ENCODE measurements around the gene RRP12. TPM values are rescaled to one million over a fixed set of nuclear protein-coding genes. Genes with fewer than 3 reads are reported as not detected.
A peak's percentile ranks its signal among the peaks of the same experiment; 100 is the strongest.

Gene RRP12
- total and polyA plus RNA-seq, 4 experiments from 2014 or later: 6.3 to 20.0 (median 12.9) TPM

GRCh38 chr10:97373456-97373855 lies 27.7 kb downstream of the RRP12 start:
- Mint-ChIP-seq H3K9me3 (no peaks in the 10 kb centered on the region), H3K4me3 (no peak overlapping the region), H3K4me1 (no peaks in the 10 kb centered on the region), H3K27me3 (no peaks in the 10 kb centered on the region), H3K36me3 (peaks cover 37 to 57% of the 10 kb centered on the region in 2 donors), H3K27ac (no peak overlapping the region)
- H3K9me3 ChIP-seq (ENCODE audit: control insufficient read depth in 1 of 2, low read length in 2 of 2): no peaks in the 10 kb centered on the region
- H3K4me3 ChIP-seq (ENCODE audit: low read length in 2 of 2): no peak overlapping the region
- POLR2A ChIA-PET (ENCODE audit: partially characterized antibody): no interaction called here
- intact Hi-C loops (cut with micrococcal nuclease): no loop called here
- peaks cover 6% of the 10 kb centered on the region for H3K36me3 ChIP-seq (ENCODE audit: insufficient read depth, low read length)
- no peak for DNase-seq
- no peaks in the 10 kb centered on the region for H3K27me3 ChIP-seq (ENCODE audit: insufficient read depth, low read length)
- no peaks in the 10 kb centered on the region for H3K4me1 ChIP-seq (ENCODE audit: insufficient read depth, low read length)
- H3K27ac ChIP-seq (ENCODE audit: low read depth, low read length): no peak overlapping the region
- CTCF ChIA-PET (ENCODE audit: partially characterized antibody): interaction anchor here (2.3 kb wide), 1 partner anchor 95 kb away, joined by 8 read pairs; no protein-coding TSS in a partner anchor

DNA sequence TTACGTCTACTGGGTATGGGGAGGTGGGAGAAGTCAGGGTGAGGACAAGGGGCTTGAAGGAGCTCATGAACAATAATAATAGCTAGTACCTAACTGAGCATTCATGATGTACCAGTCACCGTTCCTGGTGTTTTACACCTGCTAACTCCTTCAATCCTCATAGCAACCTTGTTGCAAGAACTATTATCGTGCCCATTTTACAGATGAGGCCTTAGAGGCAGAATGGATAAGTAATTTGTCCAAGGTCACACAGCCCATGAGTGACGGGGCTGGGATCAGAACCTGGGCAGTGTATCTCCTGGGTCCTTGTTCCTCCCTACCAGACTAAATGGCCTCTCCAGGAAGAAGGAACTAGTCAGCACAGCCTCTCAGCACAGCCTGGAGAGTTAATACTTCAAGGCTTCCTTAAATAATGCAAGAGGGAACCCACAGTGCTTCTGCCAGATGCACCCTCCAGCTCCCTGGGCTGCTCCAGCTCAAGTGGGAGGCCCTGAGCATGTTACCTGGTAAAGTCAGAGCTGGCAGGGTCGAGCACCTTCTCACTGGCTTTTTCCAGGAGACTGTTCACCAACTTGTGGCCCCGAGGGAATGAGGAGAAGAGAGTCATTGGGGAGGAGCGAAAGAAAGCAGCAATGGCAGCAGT lies 28.8 kb downstream of the RRP12 start:
- Mint-ChIP-seq H3K9me3 (no peaks in the 10 kb centered on the region), H3K36me3 (peaks cover 35 to 52% of the 10 kb centered on the region in 2 donors), H3K4me3 (no peak overlapping the region), H3K4me1 (no peaks in the 10 kb centered on the region), H3K27me3 (no peaks in the 10 kb centered on the region), H3K27ac (peak overlapping the region in 1 of 7 donors; percentile 19)
- CTCF ChIA-PET (ENCODE audit: partially characterized antibody): interaction anchor here (1.4 to 2.3 kb wide), 2 partner anchors 17 to 94 kb away, joined by 3 to 8 read pairs; no protein-coding TSS in a partner anchor
- H3K27ac ChIP-seq (ENCODE audit: low read depth, low read length): no peak overlapping the region
- H3K27me3 ChIP-seq (ENCODE audit: insufficient read depth, low read length): no peaks in the 10 kb centered on the region
- H3K4me3 ChIP-seq (ENCODE audit: low read length in 2 of 2): no peak overlapping the region
- DNase-seq: no peak
- POLR2A ChIA-PET (ENCODE audit: partially characterized antibody): no interaction called here
- peaks cover 6% of the 10 kb centered on the region for H3K36me3 ChIP-seq (ENCODE audit: insufficient read depth, low read length)
- H3K9me3 ChIP-seq (ENCODE audit: control insufficient read depth in 1 of 2, low read length in 2 of 2): no peaks in the 10 kb centered on the region
- intact Hi-C loops (cut with micrococcal nuclease): no loop called here
- no peaks in the 10 kb centered on the region for H3K4me1 ChIP-seq (ENCODE audit: insufficient read depth, low read length)

GRCh38 chr10:97371696-97372095 lies 29.4 kb downstream of the RRP12 start:
- intact Hi-C loops (cut with micrococcal nuclease): no loop called here
- no peaks in the 10 kb centered on the region for H3K4me1 Mint-ChIP-seq
- H3K4me3 Mint-ChIP-seq: no peak overlapping the region
- H3K9me3 ChIP-seq (ENCODE audit: control insufficient read depth in 1 of 2, low read length in 2 of 2): no peaks in the 10 kb centered on the region
- POLR2A ChIA-PET (ENCODE audit: partially characterized antibody): no interaction called here
- peaks cover 38 to 57% of the 10 kb centered on the region in 2 donors for H3K36me3 Mint-ChIP-seq
- no peaks in the 10 kb centered on the region for H3K9me3 Mint-ChIP-seq
- peaks cover 6% of the 10 kb centered on the region for H3K36me3 ChIP-seq (ENCODE audit: insufficient read depth, low read length)
- no peaks in the 10 kb centered on the region for H3K4me1 ChIP-seq (ENCODE audit: insufficient read depth, low read length)
- H3K27ac ChIP-seq (ENCODE audit: low read depth, low read length): no peak overlapping the region
- H3K27ac Mint-ChIP-seq: peak overlapping the region in 1 of 7 donors; percentile 84
- no peaks in the 10 kb centered on the region for H3K27me3 Mint-ChIP-seq
- CTCF ChIA-PET (ENCODE audit: partially characterized antibody): interaction anchor here (1.4 to 2.3 kb wide), 2 partner anchors 16 to 93 kb away, joined by 3 to 8 read pairs; no protein-coding TSS in a partner anchor
- H3K27me3 ChIP-seq (ENCODE audit: insufficient read depth, low read length): no peaks in the 10 kb centered on the region
- H3K4me3 ChIP-seq (ENCODE audit: low read length in 2 of 2): no peak overlapping the region
- no peak for DNase-seq

DNA sequence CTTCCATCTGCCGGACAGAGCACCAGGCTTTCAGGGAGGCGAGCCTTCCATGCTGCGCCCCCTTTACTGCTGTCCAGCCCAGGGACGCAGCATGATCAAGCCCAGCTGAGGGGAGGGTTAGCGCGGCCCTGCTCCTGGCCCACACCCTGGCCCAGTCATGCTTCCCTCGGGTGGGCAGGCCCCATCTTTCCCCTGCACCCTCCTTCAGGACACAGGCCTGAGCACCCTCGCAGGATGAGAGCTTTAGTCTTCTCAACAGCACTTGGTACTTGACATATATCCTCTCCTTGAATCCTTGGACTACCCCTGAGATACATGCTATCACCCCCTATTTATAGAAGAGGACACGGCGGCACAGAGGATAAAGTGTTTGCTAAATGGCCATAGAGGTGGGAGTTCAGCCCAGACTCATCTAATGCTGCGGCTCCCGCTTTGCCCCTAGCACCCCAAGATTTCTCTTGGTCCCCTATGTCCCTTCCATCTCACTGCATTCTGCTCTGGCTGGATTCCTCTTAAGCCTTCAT lies 34.0 kb downstream of the RRP12 start:
- Histone ChIP-seq H3K9me3 (ENCODE audit: control insufficient read depth in 1 of 2, low read length in 2 of 2) (no peaks in the 10 kb centered on the region), H3K27me3 (ENCODE audit: insufficient read depth, low read length) (no peaks in the 10 kb centered on the region), H3K27ac (ENCODE audit: low read depth, low read length) (no peak overlapping the region), H3K4me1 (ENCODE audit: insufficient read depth, low read length) (no peaks in the 10 kb centered on the region), H3K36me3 (ENCODE audit: insufficient read depth, low read length) (peaks cover 9% of the 10 kb centered on the region), H3K4me3 (ENCODE audit: low read length in 2 of 2) (no peak overlapping the region)
- Mint-ChIP-seq H3K36me3 (peaks cover 34 to 73% of the 10 kb centered on the region in 2 donors), H3K27ac (peak overlapping the region in 1 of 7 donors; percentile 18), H3K4me3 (no peak overlapping the region), H3K27me3 (no peaks in the 10 kb centered on the region), H3K9me3 (no peaks in the 10 kb centered on the region), H3K4me1 (no peaks in the 10 kb centered on the region)
- ChIA-PET CTCF (ENCODE audit: partially characterized antibody) (interaction anchor here (0.9 kb wide), 1 partner anchor 9 kb away, joined by 3 read pairs; no protein-coding TSS in a partner anchor), POLR2A (ENCODE audit: partially characterized antibody) (no interaction called here)
- no peak for DNase-seq
- intact Hi-C loops (cut with micrococcal nuclease): no loop called here

- CTCF ChIA-PET (ENCODE audit: partially characterized antibody): interaction anchor here (0.9 to 2.4 kb wide), 2 partner anchors 9 to 88 kb away, joined by 3 to 8 read pairs; no protein-coding TSS in a partner anchor
- Mint-ChIP-seq H3K36me3 (peaks cover 28 to 67% of the 10 kb centered on the region in 2 donors), H3K27ac (no peak overlapping the region), H3K4me1 (no peaks in the 10 kb centered on the region), H3K4me3 (no peak overlapping the region), H3K9me3 (no peaks in the 10 kb centered on the region), H3K27me3 (no peaks in the 10 kb centered on the region)
- no peak for DNase-seq
- POLR2A ChIA-PET (ENCODE audit: partially characterized antibody): no interaction called here
- H3K27me3 ChIP-seq (ENCODE audit: insufficient read depth, low read length): no peaks in the 10 kb centered on the region
- no peak overlapping the region for H3K27ac ChIP-seq (ENCODE audit: low read depth, low read length)
- intact Hi-C loops (cut with micrococcal nuclease): no loop called here
- peaks cover 6% of the 10 kb centered on the region for H3K36me3 ChIP-seq (ENCODE audit: insufficient read depth, low read length)
- H3K9me3 ChIP-seq (ENCODE audit: control insufficient read depth in 1 of 2, low read length in 2 of 2): no peaks in the 10 kb centered on the region
- no peaks in the 10 kb centered on the region for H3K4me1 ChIP-seq (ENCODE audit: insufficient read depth, low read length)
- H3K4me3 ChIP-seq (ENCODE audit: low read length in 2 of 2): no peak overlapping the region
These were observed 34.6 kb downstream of the RRP12 start for GRCh38 chr10:97366572-97366971.

DNA sequence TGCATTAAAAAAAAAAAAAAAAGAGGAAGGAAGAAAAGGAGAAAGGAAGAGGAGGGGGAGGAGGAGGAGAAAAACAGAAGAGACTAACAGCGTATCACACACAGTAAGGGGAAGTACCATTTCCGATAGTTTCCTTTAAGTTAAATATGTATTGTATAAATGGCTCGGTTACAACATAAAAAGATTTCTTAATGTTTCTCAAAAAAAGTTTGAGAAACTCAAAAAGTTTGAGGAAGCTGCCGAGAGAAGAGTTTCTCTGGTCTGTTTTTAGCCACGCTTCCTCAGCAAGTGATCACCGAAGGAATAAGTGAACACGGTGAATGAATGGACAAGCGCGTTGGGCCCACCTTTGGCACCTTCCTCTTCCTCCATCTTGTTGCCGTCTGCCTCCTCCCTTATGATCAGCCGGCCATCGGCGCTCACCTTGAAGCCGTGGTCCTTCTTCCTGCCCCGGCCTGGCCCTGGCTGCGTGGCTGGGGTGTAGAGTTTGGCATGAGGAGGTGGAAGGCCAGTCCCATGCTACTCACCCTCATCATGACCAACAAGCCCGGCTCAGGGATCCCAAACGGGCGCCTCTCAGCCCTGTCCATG lies 35.3 kb downstream of the RRP12 start:
- no peaks in the 10 kb centered on the region for H3K27me3 ChIP-seq (ENCODE audit: insufficient read depth, low read length)
- no peak overlapping the region for H3K27ac ChIP-seq (ENCODE audit: low read depth, low read length)
- intact Hi-C loops (cut with micrococcal nuclease): no loop called here
- no peak for DNase-seq
- Mint-ChIP-seq H3K27ac (peak overlapping the region in 1 of 7 donors; percentile 19), H3K4me3 (no peak overlapping the region), H3K27me3 (no peaks in the 10 kb centered on the region), H3K9me3 (no peaks in the 10 kb centered on the region), H3K36me3 (peaks cover 24 to 65% of the 10 kb centered on the region in 2 donors), H3K4me1 (no peaks in the 10 kb centered on the region)
- no peaks in the 10 kb centered on the region for H3K4me1 ChIP-seq (ENCODE audit: insufficient read depth, low read length)
- ChIA-PET CTCF (ENCODE audit: partially characterized antibody) (interaction anchor here (0.7 to 2.4 kb wide), 3 partner anchors 10 to 1137 kb away, joined by 4 to 8 read pairs (median 5); no protein-coding TSS in a partner anchor), POLR2A (ENCODE audit: partially characterized antibody) (no interaction called here)
- H3K36me3 ChIP-seq (ENCODE audit: insufficient read depth, low read length): peaks cover 6% of the 10 kb centered on the region
- no peaks in the 10 kb centered on the region for H3K9me3 ChIP-seq (ENCODE audit: control insufficient read depth in 1 of 2, low read length in 2 of 2)
- no peak overlapping the region for H3K4me3 ChIP-seq (ENCODE audit: low read length in 2 of 2)

- peaks cover 10% of the 10 kb centered on the region for H3K36me3 ChIP-seq (ENCODE audit: insufficient read depth, low read length)
- CTCF ChIA-PET (ENCODE audit: partially characterized antibody): interaction anchor here (3.9 kb wide), 1 partner anchor 84 kb away, joined by 19 read pairs; no protein-coding TSS in a partner anchor
- no peaks in the 10 kb centered on the region for H3K9me3 Mint-ChIP-seq
- H3K4me1 ChIP-seq (ENCODE audit: insufficient read depth, low read length): no peaks in the 10 kb centered on the region
- H3K36me3 Mint-ChIP-seq: peaks cover 18 to 58% of the 10 kb centered on the region in 2 donors
- H3K4me3 Mint-ChIP-seq: no peak overlapping the region
- H3K9me3 ChIP-seq (ENCODE audit: control insufficient read depth in 1 of 2, low read length in 2 of 2): no peaks in the 10 kb centered on the region
- DNase-seq: no peak
- H3K4me3 ChIP-seq (ENCODE audit: low read length in 2 of 2): no peak overlapping the region
- no peaks in the 10 kb centered on the region for H3K27me3 ChIP-seq (ENCODE audit: insufficient read depth, low read length)
- H3K27ac ChIP-seq (ENCODE audit: low read depth, low read length): no peak overlapping the region
- no peak overlapping the region for H3K27ac Mint-ChIP-seq
- POLR2A ChIA-PET (ENCODE audit: partially characterized antibody): no interaction called here
- H3K4me1 Mint-ChIP-seq: no peaks in the 10 kb centered on the region
- no peaks in the 10 kb centered on the region for H3K27me3 Mint-ChIP-seq
- intact Hi-C loops (cut with micrococcal nuclease): loop anchor here (2.0 kb wide), 1 partner anchor 84 kb away; no protein-coding TSS in a partner anchor
These were observed 38.1 kb downstream of the RRP12 start for GRCh38 chr10:97363071-97363470.

Measured in CD4-positive, alpha-beta memory T cell (primary cell).